Prostate gland (tissue), 2 donors: ENCODE measurements around the gene BTNL2.
A peak's percentile ranks its signal among the peaks of the same experiment; 100 is the strongest.

Source experiments
- POLR2A ChIP-seq: fragments of 450-650 bp; IDR thresholded peaks from one replicate; pipeline ENCODE4 v1.6.1; 2016; ENCODE audit warnings: antibody characterized with exemption, mild to moderate bottlenecking
- POLR2AphosphoS5 ChIP-seq: sonication (generic); formaldehyde crosslinking; IDR thresholded peaks from one replicate; pipeline ENCODE4 v1.6.1; 2017; ENCODE audit warnings: antibody characterized with exemption
- TF ChIP-seq, protein P1 (sequence below), 4 experiments: fragments of 200-600 bp in 2 of 4; fragments of 450-650 bp in 2 of 4; sonication (generic) in 2 of 4; IDR thresholded peaks; 1 replicate in 3 of 4; 2 replicates in 1 of 4; pipeline ENCODE4 v1.5.1; 2016 to 2019; ENCODE audit warnings: antibody characterized with exemption in 4 of 4, mild to moderate bottlenecking in 2 of 4, moderate library complexity in 2 of 4

- TF ChIP-seq, protein P1, sequence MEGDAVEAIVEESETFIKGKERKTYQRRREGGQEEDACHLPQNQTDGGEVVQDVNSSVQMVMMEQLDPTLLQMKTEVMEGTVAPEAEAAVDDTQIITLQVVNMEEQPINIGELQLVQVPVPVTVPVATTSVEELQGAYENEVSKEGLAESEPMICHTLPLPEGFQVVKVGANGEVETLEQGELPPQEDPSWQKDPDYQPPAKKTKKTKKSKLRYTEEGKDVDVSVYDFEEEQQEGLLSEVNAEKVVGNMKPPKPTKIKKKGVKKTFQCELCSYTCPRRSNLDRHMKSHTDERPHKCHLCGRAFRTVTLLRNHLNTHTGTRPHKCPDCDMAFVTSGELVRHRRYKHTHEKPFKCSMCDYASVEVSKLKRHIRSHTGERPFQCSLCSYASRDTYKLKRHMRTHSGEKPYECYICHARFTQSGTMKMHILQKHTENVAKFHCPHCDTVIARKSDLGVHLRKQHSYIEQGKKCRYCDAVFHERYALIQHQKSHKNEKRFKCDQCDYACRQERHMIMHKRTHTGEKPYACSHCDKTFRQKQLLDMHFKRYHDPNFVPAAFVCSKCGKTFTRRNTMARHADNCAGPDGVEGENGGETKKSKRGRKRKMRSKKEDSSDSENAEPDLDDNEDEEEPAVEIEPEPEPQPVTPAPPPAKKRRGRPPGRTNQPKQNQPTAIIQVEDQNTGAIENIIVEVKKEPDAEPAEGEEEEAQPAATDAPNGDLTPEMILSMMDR (IDR thresholded peaks at IDR 0.05): peak; percentile 78 to 92 (median 88)
- TF ChIP-seq POLR2AphosphoS5: no peak
- TF ChIP-seq POLR2A: no peak
These were observed 6.6 kb upstream of the BTNL2 start for GRCh38 chr6:32413427-32414047.
